ENCODE measurements around the gene TMEM89.

- TF ChIP-seq, protein P1, sequence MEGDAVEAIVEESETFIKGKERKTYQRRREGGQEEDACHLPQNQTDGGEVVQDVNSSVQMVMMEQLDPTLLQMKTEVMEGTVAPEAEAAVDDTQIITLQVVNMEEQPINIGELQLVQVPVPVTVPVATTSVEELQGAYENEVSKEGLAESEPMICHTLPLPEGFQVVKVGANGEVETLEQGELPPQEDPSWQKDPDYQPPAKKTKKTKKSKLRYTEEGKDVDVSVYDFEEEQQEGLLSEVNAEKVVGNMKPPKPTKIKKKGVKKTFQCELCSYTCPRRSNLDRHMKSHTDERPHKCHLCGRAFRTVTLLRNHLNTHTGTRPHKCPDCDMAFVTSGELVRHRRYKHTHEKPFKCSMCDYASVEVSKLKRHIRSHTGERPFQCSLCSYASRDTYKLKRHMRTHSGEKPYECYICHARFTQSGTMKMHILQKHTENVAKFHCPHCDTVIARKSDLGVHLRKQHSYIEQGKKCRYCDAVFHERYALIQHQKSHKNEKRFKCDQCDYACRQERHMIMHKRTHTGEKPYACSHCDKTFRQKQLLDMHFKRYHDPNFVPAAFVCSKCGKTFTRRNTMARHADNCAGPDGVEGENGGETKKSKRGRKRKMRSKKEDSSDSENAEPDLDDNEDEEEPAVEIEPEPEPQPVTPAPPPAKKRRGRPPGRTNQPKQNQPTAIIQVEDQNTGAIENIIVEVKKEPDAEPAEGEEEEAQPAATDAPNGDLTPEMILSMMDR (IDR thresholded peaks at IDR 0.05): no peak
- TF ChIP-seq EZH2 (IDR thresholded peaks at IDR 0.05; ENCODE audit: borderline replicate concordance, insufficient read depth, low read depth, low read length, poor library complexity, severe bottlenecking): no peak
Measured at GRCh38 chr3:48596676-48597407, 24.7 kb downstream of the TMEM89 start.
